Stomach (tissue), 9 donors: ENCODE data around the gene FOXP3. TPM values are rescaled to one million over a fixed set of nuclear protein-coding genes. Genes with fewer than 3 reads are reported as not detected.

ENCODE experiments used
- DNase-seq, 2 donors: peaks; one replicate each; pipeline versions ENCODE4 v3.0.0 to v3.0.0-alpha.2; 2013 to 2019
- H3K27ac ChIP-seq, 5 donors: fragments of 200-600 bp in 4 of 5; sonication (generic) in 4 of 5; one replicate each; pipeline ENCODE4 v1.5.1; 2013 to 2019; ENCODE audit warnings: mild to moderate bottlenecking in 1 of 5, moderate library complexity in 1 of 5
- H3K27me3 ChIP-seq, 3 donors: fragments of 200-600 bp; sonication (generic); one replicate each; pipeline ENCODE4 v1.5.1; 2017 to 2019; ENCODE audit warnings: mixed run types in 1 of 3
- H3K36me3 ChIP-seq, 4 donors: fragments of 200-600 bp; sonication (generic); 1 replicate in 3 of 4; 2 replicates in 1 of 4; pipeline ENCODE4 v1.5.1; 2016 to 2019
- H3K4me1 ChIP-seq, 4 donors: fragments of 200-600 bp; sonication (generic); one replicate each; pipeline ENCODE4 v1.5.1; 2016 to 2019
- H3K4me3 ChIP-seq, 4 donors: fragments of 200-600 bp; sonication (generic) in 3 of 4; one replicate each; pipeline ENCODE4 v1.5.1; 2016 to 2019; ENCODE audit warnings: mild to moderate bottlenecking in 1 of 4
- H3K9me3 ChIP-seq, 4 donors: fragments of 200-600 bp; sonication (generic); one replicate each; pipeline ENCODE4 v1.5.1; 2016 to 2019
- CTCF ChIP-seq, 7 experiments: fragments of 450-650 bp in 4 of 7; fragments of 200-600 bp in 3 of 7; sonication (generic) in 3 of 7; IDR thresholded peaks; one replicate each; pipeline ENCODE4 v1.5.1; 2016 to 2019; ENCODE audit warnings: antibody characterized with exemption in 7 of 7, control low read depth in 2 of 7, mild to moderate bottlenecking in 1 of 7
- EP300 ChIP-seq: sonication (generic); formaldehyde crosslinking; IDR thresholded peaks from one replicate; pipeline ENCODE4 v1.6.1; 2017; ENCODE audit warnings: antibody characterized with exemption
- POLR2A ChIP-seq, 4 donors: fragments of 450-650 bp; IDR thresholded peaks; one replicate each; pipeline ENCODE4 v1.6.1; 2016; ENCODE audit warnings: antibody characterized with exemption in 4 of 4, control low read depth in 2 of 4, mild to moderate bottlenecking in 1 of 4, moderate library complexity in 1 of 4
- POLR2AphosphoS5 ChIP-seq, 3 donors: sonication (generic); formaldehyde crosslinking; IDR thresholded peaks; one replicate each; pipeline ENCODE4 v1.6.1; 2016; ENCODE audit warnings: antibody characterized with exemption in 3 of 3
- WGBS, 5 donors: extraction: QIAGEN DNeasy Blood & Tissue Kit in 3 of 5; methylation state at CpG; one replicate each; pipeline versions ENCODE4 v1.1.5 to v1.1.7; 2013 to 2018; 5-methylcytosine and 5-hydroxymethylcytosine counted together
- intact Hi-C: fragments of 100-400 bp; cut with DNase I; formaldehyde crosslinking; loops from one replicate; pipeline ENCODE4 v1.15.1; 2023; ENCODE audit warnings: low total_unique reads
- polyA plus RNA-seq, 3 donors: library from polyadenylated mRNA; stranded (reverse); fragments of 200-250 nt; gene quantifications; one replicate each; pipeline ENCODE4 v1.2.3, GENCODE V29; 2013
- total RNA-seq, 5 donors: library from RNA; depleted of rRNA; stranded (reverse); fragments of >200 nt; gene quantifications; one replicate each; pipeline versions ENCODE4 v1.1.0 to v1.2.3, GENCODE V29; 2014 to 2016
- donor health status: healthy with polysubstance abuse.
- donor health status: Bipolar disorder and iron deficiency.
- donor health status: healthy.

The FOXP3 gene
- total and polyA plus RNA-seq, 8 donors = 0.12 to 0.88 TPM; not detected in 6

GRCh38 chrX:49238735-49239134, 25.8 kb downstream of the FOXP3 start:
- no peaks in the 10 kb centered on the region for H3K27me3 ChIP-seq
- H3K36me3 ChIP-seq = peaks cover 0 to 21% (median 18%) of the 10 kb centered on the region in 4 donors
- peaks cover 0 to 22% (median 14%) of the 10 kb centered on the region in 4 donors for H3K4me1 ChIP-seq
- no peak overlapping the region for H3K4me3 ChIP-seq
- intact Hi-C loops = no loop called here
- WGBS, 5 donors = 72 to 90% (median 73%) methylated on average over 4 to 7 of the region's 7 CpGs
- no peak for TF ChIP-seq POLR2A (IDR thresholded peaks at IDR 0.05)
- H3K9me3 ChIP-seq = no peaks in the 10 kb centered on the region
- no peak overlapping the region for H3K27ac ChIP-seq
- DNase-seq = no peak

GRCh38 chrX:49237060-49237459, 27.4 kb downstream of the FOXP3 start:
- intact Hi-C loops = no loop called here
- peaks cover 0 to 4% (median 2%) of the 10 kb centered on the region in 4 donors for H3K36me3 ChIP-seq
- peaks cover 0 to 22% (median 14%) of the 10 kb centered on the region in 4 donors for H3K4me1 ChIP-seq
- no peaks in the 10 kb centered on the region for H3K9me3 ChIP-seq
- peak overlapping the region in 1 of 5 donors; percentile 4 for H3K27ac ChIP-seq
- TF ChIP-seq POLR2A (IDR thresholded peaks at IDR 0.05) = no peak
- no peak for TF ChIP-seq POLR2AphosphoS5 (IDR thresholded peaks at IDR 0.05)
- TF ChIP-seq EP300 = no peak
- no peak for TF ChIP-seq CTCF (IDR thresholded peaks at IDR 0.05)
- no peak overlapping the region for H3K4me3 ChIP-seq
- no peaks in the 10 kb centered on the region for H3K27me3 ChIP-seq
- DNase-seq = no peak
- WGBS, 5 donors = 60 to 87% (median 71%) methylated on average over 7 to 9 of the region's 9 CpGs

GRCh38 chrX:49233887-49234555, 30.5 kb downstream of the FOXP3 start:
- no peak overlapping the region for H3K4me3 ChIP-seq
- 48 to 72% (median 56%) methylated on average over 12 to 56 of the region's 56 CpGs for WGBS, 5 donors

GRCh38 chrX:49233176-49233575, 31.3 kb downstream of the FOXP3 start, which contains the start of gene CACNA1F:
Gene CACNA1F (minus strand): TSS chrX:49233340. CDS start chrX:49233309, 31 bp downstream.
- no peaks in the 10 kb centered on the region for H3K27me3 ChIP-seq
- no peak for TF ChIP-seq CTCF (IDR thresholded peaks at IDR 0.05)
- TF ChIP-seq POLR2AphosphoS5 (IDR thresholded peaks at IDR 0.05) = no peak
- no peaks in the 10 kb centered on the region for H3K9me3 ChIP-seq
- intact Hi-C loops = no loop called here
- no peak within 1 kb of the TSS for H3K27ac ChIP-seq
- DNase-seq = no peak
- H3K36me3 ChIP-seq = no peaks in the 10 kb centered on the region
- H3K4me1 ChIP-seq = peaks cover 0 to 35% (median 18%) of the 10 kb centered on the region in 4 donors
- H3K4me3 ChIP-seq = no peak within 1 kb of the TSS
- WGBS, 5 donors = 69 to 89% (median 74%) methylated on average over 8 to 9 of the region's 9 CpGs

More at GRCh38 chrX:49233887-49234555, 30.5 kb downstream of the FOXP3 start:
- TF ChIP-seq EP300 = no peak
- TF ChIP-seq CTCF (IDR thresholded peaks at IDR 0.05) = no peak
- TF ChIP-seq POLR2AphosphoS5 (IDR thresholded peaks at IDR 0.05) = no peak
- TF ChIP-seq POLR2A (IDR thresholded peaks at IDR 0.05) = no peak
- DNase-seq = no peak
- Histone ChIP-seq H3K27me3 (no peaks in the 10 kb centered on the region), H3K9me3 (no peaks in the 10 kb centered on the region), H3K27ac (no peak overlapping the region), H3K36me3 (no peaks in the 10 kb centered on the region), H3K4me1 (peaks cover 0 to 38% (median 18%) of the 10 kb centered on the region in 4 donors)
- intact Hi-C loops = no loop called here

- no peaks in the 10 kb centered on the region for H3K27me3 ChIP-seq
- intact Hi-C loops = no loop called here
- peaks cover 0 to 34% (median 18%) of the 10 kb centered on the region in 4 donors for H3K4me1 ChIP-seq
- no peak overlapping the region for H3K27ac ChIP-seq
- H3K4me3 ChIP-seq = no peak overlapping the region
- WGBS, 5 donors = 61 to 85% (median 76%) methylated on average over 2 of the region's 2 CpGs
- no peak for TF ChIP-seq POLR2A (IDR thresholded peaks at IDR 0.05)
- no peak for DNase-seq
- H3K9me3 ChIP-seq = no peaks in the 10 kb centered on the region
- H3K36me3 ChIP-seq = no peaks in the 10 kb centered on the region
These were observed 32.0 kb downstream of the FOXP3 start for GRCh38 chrX:49232525-49232924.
